ENCODE results near the gene CCDC78. TPM values are rescaled to one million over a fixed set of nuclear protein-coding genes. Genes with fewer than 3 reads are reported as not detected.
"Not testable (repeated sequence)": the region's sequence is repeated elsewhere in the genome, so short reads cannot be mapped to it uniquely, and the experiment has no call there.

CCDC78 gene
- total RNA-seq, 2 donors from 2014 or later = 4.3 to 4.4 TPM

- Mint-ChIP-seq H3K27me3 (no peaks in the 10 kb centered on the region), H3K4me1 (no peaks in the 10 kb centered on the region), H3K27ac (no peak overlapping the region), H3K4me3 (no peak overlapping the region), H3K36me3 (ENCODE audit: low read depth) (no peaks in the 10 kb centered on the region), H3K9me3 (no peaks in the 10 kb centered on the region)
- no peak for ATAC-seq (replicated peaks)
Measured at GRCh38 chr16:717450-718245, 8.6 kb downstream of the CCDC78 start.

- no peaks in the 10 kb centered on the region for H3K4me1 Mint-ChIP-seq
- peak overlapping the region; percentile 44 for H3K4me3 Mint-ChIP-seq
- no peak for ATAC-seq (replicated peaks)
- no peaks in the 10 kb centered on the region for H3K36me3 Mint-ChIP-seq (ENCODE audit: low read depth)
- no peak overlapping the region for H3K27ac Mint-ChIP-seq
- H3K27me3 Mint-ChIP-seq = no peaks in the 10 kb centered on the region
- H3K9me3 Mint-ChIP-seq = no peaks in the 10 kb centered on the region
Measured at GRCh38 chr16:716768-717325, 9.4 kb downstream of the CCDC78 start.

- no peaks in the 10 kb centered on the region for H3K4me1 Mint-ChIP-seq
- no peak for ATAC-seq (replicated peaks)
- peak overlapping the region; percentile 44 for H3K4me3 Mint-ChIP-seq
- no peak overlapping the region for H3K27ac Mint-ChIP-seq
- H3K27me3 Mint-ChIP-seq = no peaks in the 10 kb centered on the region
- no peaks in the 10 kb centered on the region for H3K36me3 Mint-ChIP-seq (ENCODE audit: low read depth)
- no peaks in the 10 kb centered on the region for H3K9me3 Mint-ChIP-seq
Measured at GRCh38 chr16:716200-716568, 10.1 kb downstream of the CCDC78 start.

GRCh38 chr16:715477-716199 is 10.6 kb downstream of the CCDC78 start:
- Mint-ChIP-seq H3K4me1 (no peaks in the 10 kb centered on the region), H3K4me3 (peak overlapping the region; percentile 44), H3K27me3 (no peaks in the 10 kb centered on the region), H3K36me3 (ENCODE audit: low read depth) (no peaks in the 10 kb centered on the region), H3K27ac (no peak overlapping the region), H3K9me3 (no peaks in the 10 kb centered on the region)
- peak; percentile 6 for ATAC-seq (replicated peaks)

- H3K27me3 Mint-ChIP-seq = no peaks in the 10 kb centered on the region
Measured at GRCh38 chr16:714558-715476, 11.4 kb downstream of the CCDC78 start, which contains the start of gene METRN. Gene METRN, plus strand, starts transcription at chr16:715118. Its CDS starts 172 bp downstream, at chr16:715290.

GRCh38 chr16:714079-714478 is 12.2 kb downstream of the CCDC78 start:
- H3K36me3 Mint-ChIP-seq (ENCODE audit: low read depth) = no peaks in the 10 kb centered on the region
- no peaks in the 10 kb centered on the region for H3K9me3 Mint-ChIP-seq
- H3K4me3 Mint-ChIP-seq = no peak overlapping the region
- no peaks in the 10 kb centered on the region for H3K27me3 Mint-ChIP-seq
- H3K27ac Mint-ChIP-seq = no peak overlapping the region
- H3K4me1 Mint-ChIP-seq = no peaks in the 10 kb centered on the region
- ATAC-seq (replicated peaks) = no peak

More at GRCh38 chr16:714558-715476, 11.4 kb downstream of the CCDC78 start, which contains the start of gene METRN:
- no peaks in the 10 kb centered on the region for H3K36me3 Mint-ChIP-seq (ENCODE audit: low read depth)
- H3K4me1 Mint-ChIP-seq = no peaks in the 10 kb centered on the region
- no peak within 1 kb of the TSS for H3K27ac Mint-ChIP-seq
- H3K4me3 Mint-ChIP-seq = peak within 1 kb of the TSS; percentile 44
- H3K9me3 Mint-ChIP-seq = no peaks in the 10 kb centered on the region
- peak; percentile 93 for ATAC-seq (replicated peaks)

GRCh38 chr16:712740-713250 is 13.4 kb downstream of the CCDC78 start:
- not testable (repeated sequence) for H3K9me3 Mint-ChIP-seq; H3K27me3 Mint-ChIP-seq; H3K36me3 Mint-ChIP-seq (ENCODE audit: low read depth); H3K4me1 Mint-ChIP-seq; H3K4me3 Mint-ChIP-seq; ATAC-seq (replicated peaks); H3K27ac Mint-ChIP-seq

GRCh38 chr16:711548-712320 is 14.5 kb downstream of the CCDC78 start:
- H3K27me3 Mint-ChIP-seq = peaks cover 8% of the 10 kb centered on the region
- H3K27ac Mint-ChIP-seq = no peak overlapping the region
- H3K4me3 Mint-ChIP-seq = no peak overlapping the region
- peak; percentile 70 for ATAC-seq (replicated peaks)
- no peaks in the 10 kb centered on the region for H3K4me1 Mint-ChIP-seq
- no peaks in the 10 kb centered on the region for H3K36me3 Mint-ChIP-seq (ENCODE audit: low read depth)
- H3K9me3 Mint-ChIP-seq = no peaks in the 10 kb centered on the region

- H3K36me3 Mint-ChIP-seq (ENCODE audit: low read depth) = no peaks in the 10 kb centered on the region
- H3K4me3 Mint-ChIP-seq = no peak overlapping the region
- peaks cover 12% of the 10 kb centered on the region for H3K27me3 Mint-ChIP-seq
- H3K4me1 Mint-ChIP-seq = no peaks in the 10 kb centered on the region
- ATAC-seq (replicated peaks) = no peak
- H3K27ac Mint-ChIP-seq = no peak overlapping the region
- H3K9me3 Mint-ChIP-seq = no peaks in the 10 kb centered on the region
Measured at GRCh38 chr16:711084-711483, 15.2 kb downstream of the CCDC78 start.

GRCh38 chr16:710500-711075 is 15.7 kb downstream of the CCDC78 start:
- Mint-ChIP-seq H3K36me3 (ENCODE audit: low read depth) (no peaks in the 10 kb centered on the region), H3K27ac (no peak overlapping the region), H3K27me3 (peaks cover 12% of the 10 kb centered on the region), H3K4me1 (no peaks in the 10 kb centered on the region), H3K9me3 (no peaks in the 10 kb centered on the region), H3K4me3 (no peak overlapping the region)
- no peak for ATAC-seq (replicated peaks)

- no peak overlapping the region for H3K4me3 Mint-ChIP-seq
- peaks cover 12% of the 10 kb centered on the region for H3K27me3 Mint-ChIP-seq
- no peaks in the 10 kb centered on the region for H3K4me1 Mint-ChIP-seq
- H3K36me3 Mint-ChIP-seq (ENCODE audit: low read depth) = no peaks in the 10 kb centered on the region
- ATAC-seq (replicated peaks) = no peak
- H3K27ac Mint-ChIP-seq = no peak overlapping the region
- no peaks in the 10 kb centered on the region for H3K9me3 Mint-ChIP-seq
Measured at GRCh38 chr16:709566-710499, 16.4 kb downstream of the CCDC78 start.

- no peaks in the 10 kb centered on the region for H3K4me1 Mint-ChIP-seq
- no peaks in the 10 kb centered on the region for H3K9me3 Mint-ChIP-seq
- no peak for ATAC-seq (replicated peaks)
- H3K27me3 Mint-ChIP-seq = peaks cover 12% of the 10 kb centered on the region
- H3K4me3 Mint-ChIP-seq = no peak overlapping the region
- H3K36me3 Mint-ChIP-seq (ENCODE audit: low read depth) = no peaks in the 10 kb centered on the region
- no peak overlapping the region for H3K27ac Mint-ChIP-seq
Measured at GRCh38 chr16:708959-709358, 17.3 kb downstream of the CCDC78 start.
